ENCODE results near the gene AAK1.

The AAK1 gene

DNA sequence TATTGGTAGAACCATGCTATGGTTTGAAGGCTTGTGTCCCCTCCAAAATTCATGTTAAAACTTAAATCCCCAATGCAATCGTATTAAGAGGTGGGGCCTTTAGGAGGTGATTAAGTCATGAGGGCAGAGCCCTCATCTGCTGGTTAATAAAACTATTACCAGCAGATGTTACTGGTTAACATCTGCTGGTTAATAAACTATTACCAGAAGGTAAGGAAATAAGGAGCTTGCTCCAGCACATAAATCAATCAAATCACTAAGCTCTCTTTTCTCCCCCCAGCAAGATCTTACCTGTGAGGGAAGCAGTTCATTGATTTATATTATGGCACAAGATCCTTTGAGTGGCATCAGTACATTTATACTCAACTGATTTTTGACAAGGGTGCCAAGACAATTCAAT is 96.9 kb downstream of the AAK1 start:
- TF ChIP-seq, protein P1, sequence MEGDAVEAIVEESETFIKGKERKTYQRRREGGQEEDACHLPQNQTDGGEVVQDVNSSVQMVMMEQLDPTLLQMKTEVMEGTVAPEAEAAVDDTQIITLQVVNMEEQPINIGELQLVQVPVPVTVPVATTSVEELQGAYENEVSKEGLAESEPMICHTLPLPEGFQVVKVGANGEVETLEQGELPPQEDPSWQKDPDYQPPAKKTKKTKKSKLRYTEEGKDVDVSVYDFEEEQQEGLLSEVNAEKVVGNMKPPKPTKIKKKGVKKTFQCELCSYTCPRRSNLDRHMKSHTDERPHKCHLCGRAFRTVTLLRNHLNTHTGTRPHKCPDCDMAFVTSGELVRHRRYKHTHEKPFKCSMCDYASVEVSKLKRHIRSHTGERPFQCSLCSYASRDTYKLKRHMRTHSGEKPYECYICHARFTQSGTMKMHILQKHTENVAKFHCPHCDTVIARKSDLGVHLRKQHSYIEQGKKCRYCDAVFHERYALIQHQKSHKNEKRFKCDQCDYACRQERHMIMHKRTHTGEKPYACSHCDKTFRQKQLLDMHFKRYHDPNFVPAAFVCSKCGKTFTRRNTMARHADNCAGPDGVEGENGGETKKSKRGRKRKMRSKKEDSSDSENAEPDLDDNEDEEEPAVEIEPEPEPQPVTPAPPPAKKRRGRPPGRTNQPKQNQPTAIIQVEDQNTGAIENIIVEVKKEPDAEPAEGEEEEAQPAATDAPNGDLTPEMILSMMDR (IDR thresholded peaks at IDR 0.05), result no peak

DNA sequence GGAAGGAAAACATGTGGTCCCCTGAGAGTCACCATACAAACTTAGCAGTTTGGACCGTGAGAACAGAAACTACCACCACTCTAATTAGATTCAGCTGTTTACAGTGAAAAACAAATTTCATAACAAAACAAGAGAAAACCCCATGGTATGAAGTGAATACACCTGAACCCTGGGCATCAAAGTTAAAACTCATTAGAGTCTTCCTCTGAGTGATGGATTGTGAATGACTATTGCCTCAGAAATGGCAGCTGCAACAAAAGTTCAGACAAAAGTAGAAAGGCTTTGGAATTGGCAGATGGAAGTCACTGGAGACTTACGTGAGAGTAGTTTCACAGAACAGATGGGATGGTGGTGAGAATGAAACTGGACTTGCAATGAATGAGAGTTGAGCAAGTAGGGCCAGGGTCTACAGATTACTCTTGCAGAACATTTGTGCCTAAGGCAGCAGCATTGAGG is 98.0 kb downstream of the AAK1 start:
- TF ChIP-seq, protein P1 (IDR thresholded peaks at IDR 0.05), result no peak

DNA sequence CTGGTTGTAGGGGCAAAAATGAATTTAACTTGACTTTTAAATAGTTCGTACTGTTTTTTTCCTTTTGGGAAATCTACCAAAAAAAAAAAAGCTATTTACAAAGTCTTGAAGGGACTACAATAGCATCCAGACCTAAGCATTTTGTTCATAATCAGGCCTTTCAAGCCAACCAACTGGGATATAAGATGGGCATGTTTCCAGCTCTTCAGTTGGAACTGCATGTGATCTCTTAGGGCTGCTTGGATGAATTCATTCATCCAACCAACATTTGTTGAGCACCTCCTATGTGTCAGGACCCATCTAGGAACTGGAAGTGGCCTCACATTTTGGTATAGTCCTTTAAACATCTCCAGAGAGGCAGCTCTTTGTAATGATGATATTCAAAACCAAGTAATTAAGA is 98.6 kb downstream of the AAK1 start:
- TF ChIP-seq, protein P1 (IDR thresholded peaks at IDR 0.05), result no peak

DNA sequence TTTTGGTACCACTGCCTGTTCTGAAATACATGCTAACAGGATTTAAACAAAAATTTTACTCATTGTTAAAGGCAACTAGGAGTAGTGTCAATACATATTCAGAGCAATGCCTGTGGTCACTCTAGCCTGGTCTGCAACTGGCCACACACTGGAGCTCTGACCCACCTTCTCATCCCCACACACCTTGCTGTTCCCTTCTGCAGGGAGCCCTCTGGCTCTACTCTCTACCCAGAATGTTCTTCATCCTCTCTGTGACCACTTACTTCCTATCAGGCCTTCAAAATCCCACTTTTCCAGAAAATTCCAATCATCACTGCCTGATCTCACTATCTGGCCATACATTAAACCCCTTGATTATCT is 104.0 kb downstream of the AAK1 start:
- TF ChIP-seq, protein P1 (IDR thresholded peaks at IDR 0.05), result no peak

DNA sequence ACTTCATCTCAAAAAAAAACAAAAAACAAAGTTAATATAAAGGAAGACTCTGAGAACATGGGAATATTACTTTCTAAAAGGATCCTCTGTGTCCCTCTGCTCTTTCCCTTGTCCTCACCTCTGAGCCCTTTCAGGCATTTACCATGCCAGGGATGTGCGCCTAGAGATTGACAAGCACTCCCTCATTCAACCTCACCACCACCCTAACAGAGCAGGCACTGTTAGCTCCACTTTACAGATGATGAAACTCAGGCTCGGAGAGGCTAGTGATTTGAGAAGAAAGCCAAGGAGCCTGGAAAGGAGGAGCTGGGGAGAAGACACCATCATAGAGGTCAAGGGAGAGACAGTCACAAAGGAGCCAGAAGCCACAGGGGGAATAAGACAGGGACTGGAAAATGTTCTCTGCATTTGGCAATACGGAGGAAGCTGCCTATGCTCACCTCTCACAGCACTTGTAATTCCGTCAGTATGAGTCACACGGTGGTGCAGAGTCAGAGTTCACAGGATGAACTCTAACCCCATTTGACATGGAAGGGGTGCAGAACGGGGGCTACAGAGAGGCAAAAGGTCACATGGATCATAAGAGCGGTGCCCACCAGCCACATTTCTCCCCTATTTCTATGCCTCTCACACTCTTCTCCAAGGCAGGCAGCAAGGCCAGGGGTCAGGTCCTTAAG is 104.5 kb downstream of the AAK1 start:
- TF ChIP-seq, protein P1 (IDR thresholded peaks at IDR 0.05), result no peak

DNA sequence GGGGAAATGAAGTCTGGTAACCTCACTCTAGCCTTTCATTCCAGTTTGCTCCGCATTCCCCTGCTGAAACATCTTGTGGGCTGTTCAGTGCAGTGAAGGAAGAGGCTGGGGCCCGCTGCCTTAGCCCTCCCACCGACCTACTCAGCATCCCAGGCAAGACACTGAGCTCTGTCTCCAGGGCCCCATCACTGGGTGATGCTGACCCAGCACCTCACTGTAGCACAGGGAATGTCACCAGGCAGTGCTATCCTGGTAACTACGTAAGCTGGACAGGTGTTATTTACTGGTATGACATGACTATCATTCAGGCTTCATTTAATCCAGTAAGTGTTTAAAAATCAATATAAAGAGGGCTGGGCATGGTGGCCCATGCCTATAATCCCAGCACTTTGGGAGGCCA is 105.3 kb downstream of the AAK1 start:
- TF ChIP-seq, protein P1 (IDR thresholded peaks at IDR 0.05), result no peak

- TF ChIP-seq, protein P1 (IDR thresholded peaks at IDR 0.05), result no peak
These were observed 107.7 kb downstream of the AAK1 start for GRCh38 chr2:69535817-69536241.

DNA sequence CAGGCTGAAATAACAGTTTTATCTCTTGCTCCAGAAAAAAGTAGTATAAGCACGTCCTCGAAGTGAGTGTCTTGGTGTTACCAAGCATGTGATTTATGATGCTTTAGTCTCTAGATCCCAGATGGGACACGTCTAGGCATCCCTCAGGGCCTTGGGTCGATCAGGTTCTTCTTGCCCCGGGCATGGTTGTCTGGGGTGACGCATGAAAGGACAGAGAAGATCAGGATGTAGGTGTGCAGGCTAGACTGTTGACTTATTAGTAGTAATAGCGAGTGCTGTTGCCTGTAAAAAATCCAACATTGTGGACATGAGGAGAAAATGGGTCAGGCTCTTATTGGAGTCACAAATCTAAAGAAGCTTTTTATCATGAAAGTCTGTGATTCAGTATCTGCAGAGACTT is 112.4 kb downstream of the AAK1 start:
- TF ChIP-seq, protein P1 (IDR thresholded peaks at IDR 0.05), result no peak

Measured in LNCAP (cell line).